Astrocyte (in vitro differentiated cells and primary cell): Measurements from ENCODE around the gene THBS4.

Experiments used
- CTCF ChIP-seq: IDR thresholded peaks from 2 replicates; pipeline ENCODE4 v1.5.1; 2011; ENCODE audit warnings: low read depth, mild to moderate bottlenecking, inconsistent platforms, low read length, moderate library complexity; ENCODE audit not compliant: insufficient read depth
- EZH2 ChIP-seq: IDR thresholded peaks from 2 replicates; pipeline ENCODE4 v1.6.1; 2012; ENCODE audit warnings: mild to moderate bottlenecking, low read length, inconsistent platforms; ENCODE audit not compliant: insufficient read depth

- peak; percentile 13 for TF ChIP-seq CTCF
- TF ChIP-seq EZH2: no peak
Measured at GRCh38 chr5:80125962-80126480, 90.9 kb downstream of the THBS4 start.
